Testis (tissue), 2 donors: ENCODE measurements around the gene PPP1R14C.

Experiments
- POLR2A ChIP-seq: fragments of 450-650 bp; IDR thresholded peaks from one replicate; pipeline ENCODE4 v1.6.1; 2017; ENCODE audit warnings: antibody characterized with exemption, mild to moderate bottlenecking, moderate library complexity
- TF ChIP-seq, protein P1 (sequence below), 3 experiments: fragments of 450-650 bp in 2 of 3; fragments of 200-600 bp in 1 of 3; sonication (generic) in 1 of 3; IDR thresholded peaks; one replicate each; pipeline ENCODE4 v1.5.1; 2016 to 2019; ENCODE audit warnings: antibody characterized with exemption in 3 of 3, mild to moderate bottlenecking in 2 of 3, moderate library complexity in 1 of 3

GRCh38 chr6:150185732-150186117, 42.9 kb downstream of the PPP1R14C start:
- TF ChIP-seq, protein P1, sequence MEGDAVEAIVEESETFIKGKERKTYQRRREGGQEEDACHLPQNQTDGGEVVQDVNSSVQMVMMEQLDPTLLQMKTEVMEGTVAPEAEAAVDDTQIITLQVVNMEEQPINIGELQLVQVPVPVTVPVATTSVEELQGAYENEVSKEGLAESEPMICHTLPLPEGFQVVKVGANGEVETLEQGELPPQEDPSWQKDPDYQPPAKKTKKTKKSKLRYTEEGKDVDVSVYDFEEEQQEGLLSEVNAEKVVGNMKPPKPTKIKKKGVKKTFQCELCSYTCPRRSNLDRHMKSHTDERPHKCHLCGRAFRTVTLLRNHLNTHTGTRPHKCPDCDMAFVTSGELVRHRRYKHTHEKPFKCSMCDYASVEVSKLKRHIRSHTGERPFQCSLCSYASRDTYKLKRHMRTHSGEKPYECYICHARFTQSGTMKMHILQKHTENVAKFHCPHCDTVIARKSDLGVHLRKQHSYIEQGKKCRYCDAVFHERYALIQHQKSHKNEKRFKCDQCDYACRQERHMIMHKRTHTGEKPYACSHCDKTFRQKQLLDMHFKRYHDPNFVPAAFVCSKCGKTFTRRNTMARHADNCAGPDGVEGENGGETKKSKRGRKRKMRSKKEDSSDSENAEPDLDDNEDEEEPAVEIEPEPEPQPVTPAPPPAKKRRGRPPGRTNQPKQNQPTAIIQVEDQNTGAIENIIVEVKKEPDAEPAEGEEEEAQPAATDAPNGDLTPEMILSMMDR (IDR thresholded peaks at IDR 0.05) = no peak
- no peak for TF ChIP-seq POLR2A
